Measurements from ENCODE around the gene RAB33B. TPM values are rescaled to one million over a fixed set of nuclear protein-coding genes. Genes with fewer than 3 reads are reported as not detected.
A peak's percentile ranks its signal among the peaks of the same experiment; 100 is the strongest.

Gene RAB33B
- total and polyA plus RNA-seq, 9 of the 15 experiments (the other 6 are each of a cell fraction or from before 2014, with no cell fraction given), result 1.7 to 3.7 (median 3.0) TPM

GRCh38 chr4:139453371-139454110 lies 380 bp upstream of the RAB33B start (continued):
- TF ChIP-seq CTCF (IDR thresholded peaks at IDR 0.05 in 2 of 3, conservative IDR thresholded peaks at IDR 0.05 in 1 of 3; ENCODE audit: insufficient read depth in 2 of 3, low read depth in 1 of 3, low read length in 3 of 3) (peak in 2 of 3 experiments; percentile 3 to 48; a peak in 2 of 6 replicates), TCF7L2 (IDR thresholded peaks at IDR 0.05; ENCODE audit: low read depth, low read length) (no peak), HOMEZ (CRISPR knock-in tag; IDR thresholded peaks at IDR 0.05) (no peak), ZNF655 (CRISPR knock-in tag; IDR thresholded peaks at IDR 0.05) (no peak), TAF15 (IDR thresholded peaks at IDR 0.05; ENCODE audit: low read depth, low read length) (no peak), TRIM28 (IDR thresholded peaks at IDR 0.05) (0 out of 2 replicates have a peak, but pooled peaks have one; percentile 66), HSF4 (CRISPR knock-in tag; IDR thresholded peaks at IDR 0.05; ENCODE audit: borderline replicate concordance) (no peak), TRIM24 (IDR thresholded peaks at IDR 0.05) (peak in 1 of 2 experiments; percentile 92; a peak in 2 of 4 replicates), RBFOX2 (IDR thresholded peaks at IDR 0.05; ENCODE audit: low read depth, low read length) (peak; percentile 98), ZC3H4 (CRISPR knock-in tag; IDR thresholded peaks at IDR 0.05; ENCODE audit: borderline replicate concordance) (0 out of 2 replicates have a peak, but pooled peaks have one; percentile 2), MAFG (tag; conservative IDR thresholded peaks at IDR 0.05) (no peak), ZNF449 (CRISPR knock-in tag; IDR thresholded peaks at IDR 0.05) (no peak), PHB2 (IDR thresholded peaks at IDR 0.05; ENCODE audit: low read depth) (no peak), LCOR (CRISPR knock-in tag; IDR thresholded peaks at IDR 0.05) (peak; percentile 94), GTF2E2 (tag; IDR thresholded peaks at IDR 0.05) (no peak), HNRNPH1 (optimal IDR thresholded peaks at IDR 0.05; ENCODE audit: low read depth, low read length) (no peak), ZNF75A (CRISPR knock-in tag; IDR thresholded peaks at IDR 0.05) (no peak), RNF219 (CRISPR knock-in tag; IDR thresholded peaks at IDR 0.05) (no peak), SIN3A (IDR thresholded peaks at IDR 0.05; ENCODE audit: borderline replicate concordance in 2 of 2, control insufficient read depth in 1 of 2, low read depth in 2 of 2, low read length in 2 of 2) (peak in 1 of 2 experiments; percentile 83; a peak in 2 of 4 replicates)

Measured in K562 (cell line).